HG02852 (cell line): ENCODE measurements around the gene SEC61A2.
A peak's percentile ranks its signal among the peaks of the same experiment; 100 is the strongest.
"Not testable (repeated sequence)": the region's sequence is repeated elsewhere in the genome, so short reads cannot be mapped to it uniquely, and the experiment has no call there.

ENCODE experiments used
- ATAC-seq: cut with Tn5 transposase; IDR thresholded peaks from one replicate; pipeline ENCODE4 v1.9.1; 2021; ENCODE audit warnings: mild to moderate bottlenecking, moderate library complexity; ENCODE audit not compliant: unreplicated experiment

Gene SEC61A2

GRCh38 chr10:12129222-12130111, at the start of gene SEC61A2:
Gene SEC61A2, plus strand, starts transcription at chr10:12129677. Its CDS starts 111 bp downstream, at chr10:12129788.
- ATAC-seq = peak; percentile 88

- ATAC-seq = no peak
Measured at GRCh38 chr10:12081470-12081869, 48.0 kb upstream of the SEC61A2 start.

- ATAC-seq = no peak
Measured at GRCh38 chr10:12081879-12082557, 47.5 kb upstream of the SEC61A2 start.

- no peak for ATAC-seq
Measured at GRCh38 chr10:12088919-12089318, 40.6 kb upstream of the SEC61A2 start.

- ATAC-seq = no peak
Measured at GRCh38 chr10:12091421-12091820, 38.1 kb upstream of the SEC61A2 start.

GRCh38 chr10:12097361-12097760, 32.1 kb upstream of the SEC61A2 start:
- not testable (repeated sequence) for ATAC-seq

GRCh38 chr10:12097791-12098190, 31.7 kb upstream of the SEC61A2 start:
- no peak for ATAC-seq

GRCh38 chr10:12098966-12099365, 30.5 kb upstream of the SEC61A2 start:
- no peak for ATAC-seq

GRCh38 chr10:12103802-12104201, 25.7 kb upstream of the SEC61A2 start:
- no peak for ATAC-seq

- no peak for ATAC-seq
Measured at GRCh38 chr10:12107781-12108180, 21.7 kb upstream of the SEC61A2 start.

- no peak for ATAC-seq
Measured at GRCh38 chr10:12109286-12109685, 20.2 kb upstream of the SEC61A2 start.

GRCh38 chr10:12111528-12111927, 17.9 kb upstream of the SEC61A2 start:
- no peak for ATAC-seq

- no peak for ATAC-seq
Measured at GRCh38 chr10:12113627-12114026, 15.8 kb upstream of the SEC61A2 start.

GRCh38 chr10:12121673-12122072, 7.8 kb upstream of the SEC61A2 start:
- ATAC-seq = no peak

- ATAC-seq = no peak
Measured at GRCh38 chr10:12130237-12130872, 878 bp downstream of the SEC61A2 start.

GRCh38 chr10:12135631-12136030, 6.2 kb downstream of the SEC61A2 start:
- no peak for ATAC-seq

- ATAC-seq = no peak
Measured at GRCh38 chr10:12140038-12140437, 10.6 kb downstream of the SEC61A2 start.

- ATAC-seq = no peak
Measured at GRCh38 chr10:12144538-12144937, 15.1 kb downstream of the SEC61A2 start.

- no peak for ATAC-seq
Measured at GRCh38 chr10:12150163-12150562, 20.7 kb downstream of the SEC61A2 start.

- no peak for ATAC-seq
Measured at GRCh38 chr10:12154516-12154915, 25.0 kb downstream of the SEC61A2 start.

GRCh38 chr10:12156367-12157123, 27.1 kb downstream of the SEC61A2 start:
- ATAC-seq = no peak
